Endothelial cell (in vitro differentiated cells): Measurements from ENCODE around the gene MBD3L3. TPM values are rescaled to one million over a fixed set of nuclear protein-coding genes. Genes with fewer than 3 reads are reported as not detected.

ENCODE experiments used
- DNase-seq: peaks from one replicate; pipeline ENCODE4 v3.0.0; 2021; ENCODE audit warnings: low spot score
- H3K27ac Mint-ChIP-seq: one replicate; pipeline ENCODE4 v1.8.0; 2021; ENCODE audit warnings: mixed read lengths, inconsistent platforms; ENCODE audit not compliant: unreplicated experiment
- H3K27me3 Mint-ChIP-seq: one replicate; pipeline ENCODE4 v1.8.0; 2021; ENCODE audit warnings: mild to moderate bottlenecking, moderate library complexity, mixed read lengths, inconsistent platforms; ENCODE audit not compliant: unreplicated experiment
- H3K36me3 Mint-ChIP-seq: one replicate; pipeline ENCODE4 v1.8.0; 2021; ENCODE audit warnings: mild to moderate bottlenecking, low read depth, mixed read lengths, inconsistent platforms; ENCODE audit not compliant: unreplicated experiment
- H3K4me1 Mint-ChIP-seq: one replicate; pipeline ENCODE4 v1.8.0; 2021; ENCODE audit warnings: mild to moderate bottlenecking, mixed read lengths, inconsistent platforms; ENCODE audit not compliant: unreplicated experiment
- H3K4me3 Mint-ChIP-seq: one replicate; pipeline ENCODE4 v1.8.0; 2021; ENCODE audit warnings: mild to moderate bottlenecking, mixed read lengths, inconsistent platforms; ENCODE audit not compliant: unreplicated experiment
- H3K9me3 Mint-ChIP-seq: one replicate; pipeline ENCODE4 v1.8.0; 2021; ENCODE audit warnings: mixed read lengths, inconsistent platforms; ENCODE audit not compliant: unreplicated experiment
- CTCF ChIP-seq: fragments of 200-600 bp; sonication (generic); IDR thresholded peaks from one replicate; pipeline ENCODE4 v1.5.0; 2021; ENCODE audit warnings: antibody characterized with exemption; ENCODE audit not compliant: unreplicated experiment
- total RNA-seq: library from RNA; stranded (reverse); fragmentation: NEBNext Ultra II Directional; extraction: Animal tissue kit (Norgen Biotek cat#: 25700); gene quantifications from one replicate; pipeline ENCODE4 v1.2.1, GENCODE V29; 2021; ENCODE audit not compliant: unreplicated experiment

Gene MBD3L3
- total RNA-seq, 1 donor from 2014 or later = not detected

GRCh38 chr19:7078008-7078407 lies 19.5 kb upstream of the MBD3L3 start:
- no peak overlapping the region for H3K27ac Mint-ChIP-seq
- H3K4me1 Mint-ChIP-seq = no peaks in the 10 kb centered on the region
- H3K36me3 Mint-ChIP-seq = peaks cover 89% of the 10 kb centered on the region
- H3K27me3 Mint-ChIP-seq = peaks cover 2% of the 10 kb centered on the region
- TF ChIP-seq CTCF = no peak
- DNase-seq = no peak
- peaks cover 51% of the 10 kb centered on the region for H3K9me3 Mint-ChIP-seq
- H3K4me3 Mint-ChIP-seq = peak overlapping the region; percentile 66

GRCh38 chr19:7076151-7076550 lies 17.7 kb upstream of the MBD3L3 start:
- peaks cover 42% of the 10 kb centered on the region for H3K9me3 Mint-ChIP-seq
- no peak overlapping the region for H3K27ac Mint-ChIP-seq
- H3K4me1 Mint-ChIP-seq = no peaks in the 10 kb centered on the region

GRCh38 chr19:7074705-7075282 lies 16.3 kb upstream of the MBD3L3 start:
- no peak overlapping the region for H3K27ac Mint-ChIP-seq
- TF ChIP-seq CTCF = no peak
- H3K4me3 Mint-ChIP-seq = peak overlapping the region; percentile 81
- H3K27me3 Mint-ChIP-seq = no peaks in the 10 kb centered on the region
- DNase-seq = no peak
- peaks cover 70% of the 10 kb centered on the region for H3K36me3 Mint-ChIP-seq
- no peaks in the 10 kb centered on the region for H3K4me1 Mint-ChIP-seq
- peaks cover 28% of the 10 kb centered on the region for H3K9me3 Mint-ChIP-seq

More at GRCh38 chr19:7076151-7076550, 17.7 kb upstream of the MBD3L3 start:
- Mint-ChIP-seq H3K4me3 (peak overlapping the region; percentile 82), H3K27me3 (no peaks in the 10 kb centered on the region), H3K36me3 (peaks cover 82% of the 10 kb centered on the region)
- DNase-seq = no peak
- TF ChIP-seq CTCF = no peak

- no peak for TF ChIP-seq CTCF
- Mint-ChIP-seq H3K9me3 (peaks cover 11% of the 10 kb centered on the region), H3K27ac (no peak overlapping the region), H3K36me3 (peaks cover 48% of the 10 kb centered on the region), H3K27me3 (no peaks in the 10 kb centered on the region), H3K4me1 (peaks cover 4% of the 10 kb centered on the region), H3K4me3 (peak overlapping the region; percentile 85)
- DNase-seq = no peak
Observed at GRCh38 chr19:7072541-7072940, 14.1 kb upstream of the MBD3L3 start.

- peaks cover 8% of the 10 kb centered on the region for H3K9me3 Mint-ChIP-seq
- no peak for DNase-seq
- H3K27ac Mint-ChIP-seq = peak overlapping the region; percentile 36
- peak overlapping the region; percentile 96 for H3K4me3 Mint-ChIP-seq
- no peak for TF ChIP-seq CTCF
- H3K27me3 Mint-ChIP-seq = no peaks in the 10 kb centered on the region
- H3K4me1 Mint-ChIP-seq = peaks cover 4% of the 10 kb centered on the region
- peaks cover 28% of the 10 kb centered on the region for H3K36me3 Mint-ChIP-seq
Observed at GRCh38 chr19:7069904-7070226, 11.4 kb upstream of the MBD3L3 start.
